Activated CD8-positive, alpha-beta memory T cell treated with anti-CD3 and anti-CD28 coated beads for 48 hours (primary cell): Measurements from ENCODE around the gene POMP.
"Not testable (repeated sequence)": the region's sequence is repeated elsewhere in the genome, so short reads cannot be mapped to it uniquely, and the experiment has no call there.

Experiments
- DNase-seq, 3 experiments: peaks; one replicate each; pipeline ENCODE4 v3.0.0-alpha.2; 2020; ENCODE audit warnings: low read depth in 2 of 3, low spot score in 2 of 3

The POMP gene

GRCh38 chr13:28637714-28638355, 21.1 kb upstream of the POMP start:
- no peak for DNase-seq

- no peak for DNase-seq
Observed at GRCh38 chr13:28638756-28639155, 20.2 kb upstream of the POMP start.

GRCh38 chr13:28640861-28641599, 17.9 kb upstream of the POMP start:
- no peak for DNase-seq

DNA sequence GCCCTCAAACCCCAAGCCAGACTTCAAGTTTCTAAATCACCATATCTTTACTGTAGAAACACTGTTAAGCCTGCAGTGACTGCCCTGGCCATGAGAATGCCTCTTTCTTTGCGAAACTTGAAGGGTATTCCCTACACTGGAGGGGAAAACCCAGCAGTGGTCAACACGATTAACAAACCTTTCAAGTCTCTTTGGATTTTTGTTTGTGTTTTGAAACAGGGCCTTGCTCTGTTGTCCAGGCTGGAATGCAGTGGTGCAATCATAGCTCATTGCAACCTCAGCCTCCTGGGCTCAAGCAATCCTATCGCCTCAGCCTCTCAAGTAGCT, 17.4 kb upstream of the POMP start:
- no peak for DNase-seq

DNA sequence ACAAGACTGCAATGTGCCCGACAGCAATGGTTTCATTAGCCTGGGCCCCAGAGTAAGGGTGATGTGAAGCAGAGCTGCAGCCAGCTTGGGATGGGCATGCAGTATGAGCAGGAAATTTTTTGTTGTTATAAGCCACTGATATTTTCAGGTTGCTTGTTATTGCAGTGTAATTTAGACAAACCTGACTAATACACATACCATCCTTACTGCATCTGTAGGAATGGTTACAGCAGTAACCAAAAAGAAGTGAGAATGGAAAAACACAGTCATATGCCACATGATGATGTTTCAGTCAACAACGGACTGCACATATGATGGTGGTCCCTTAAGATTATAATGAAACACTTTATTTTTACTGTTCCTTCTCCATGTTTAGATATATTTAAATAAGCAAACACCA, 8.6 kb upstream of the POMP start:
- DNase-seq: no peak

- DNase-seq: no peak
Observed at GRCh38 chr13:28651810-28652401, 7.0 kb upstream of the POMP start.

DNA sequence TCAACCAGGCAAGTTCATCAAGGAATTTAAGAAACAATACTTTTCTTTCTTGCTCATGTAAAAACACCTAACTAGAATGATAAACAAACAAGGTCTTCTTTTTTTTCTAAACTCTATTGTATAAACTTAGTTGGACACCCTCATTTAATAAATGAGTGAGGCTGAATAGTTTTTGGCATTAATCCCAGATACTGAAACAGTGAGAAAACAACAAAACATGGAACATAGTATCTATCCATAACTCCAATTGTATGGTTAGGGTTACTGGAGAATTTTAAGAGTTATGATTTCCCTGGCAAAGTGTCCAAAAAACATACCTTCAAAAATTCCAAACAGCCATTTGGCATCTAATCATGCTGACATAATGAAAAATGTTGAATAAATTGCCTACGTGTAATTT, 5.8 kb upstream of the POMP start:
- DNase-seq: no peak

DNA sequence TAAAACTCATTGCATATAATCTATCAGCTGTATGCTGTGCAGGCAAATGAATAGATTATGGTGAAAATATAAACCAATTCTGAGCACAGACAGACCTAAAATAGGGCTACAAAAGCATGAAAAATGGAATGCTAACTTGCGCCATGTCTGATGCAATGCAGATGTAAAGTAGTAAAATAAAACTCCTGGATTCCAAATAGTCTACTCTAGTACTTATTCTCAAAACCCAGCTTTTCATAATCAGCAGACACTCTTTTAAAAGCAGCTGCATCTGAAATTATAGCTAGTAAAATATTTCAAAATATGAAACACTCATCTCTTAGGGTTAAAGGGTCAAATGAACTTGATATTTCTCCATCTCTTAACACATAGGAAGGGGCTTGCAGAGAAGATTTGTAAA, 4.7 kb upstream of the POMP start:
- DNase-seq: no peak

DNA sequence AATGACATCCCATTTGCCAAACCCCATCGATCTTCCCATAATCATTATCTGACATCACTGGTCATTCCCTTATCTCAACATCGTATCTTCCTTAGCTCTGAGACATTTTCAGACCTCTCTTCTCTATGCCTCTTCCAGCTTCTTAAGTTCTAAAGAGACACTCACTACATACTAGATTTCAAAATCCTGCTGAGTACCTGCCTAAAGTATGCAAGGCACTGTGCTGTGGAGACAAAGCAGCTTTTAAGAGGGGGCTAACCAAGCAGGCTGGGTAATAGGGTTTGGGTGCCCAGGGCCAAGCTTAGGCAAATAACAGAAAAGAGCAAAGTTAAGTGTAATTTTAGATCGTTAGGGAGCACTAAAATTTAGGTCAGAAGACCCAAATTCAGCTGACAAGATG, 3.4 kb upstream of the POMP start:
- no peak for DNase-seq

DNA sequence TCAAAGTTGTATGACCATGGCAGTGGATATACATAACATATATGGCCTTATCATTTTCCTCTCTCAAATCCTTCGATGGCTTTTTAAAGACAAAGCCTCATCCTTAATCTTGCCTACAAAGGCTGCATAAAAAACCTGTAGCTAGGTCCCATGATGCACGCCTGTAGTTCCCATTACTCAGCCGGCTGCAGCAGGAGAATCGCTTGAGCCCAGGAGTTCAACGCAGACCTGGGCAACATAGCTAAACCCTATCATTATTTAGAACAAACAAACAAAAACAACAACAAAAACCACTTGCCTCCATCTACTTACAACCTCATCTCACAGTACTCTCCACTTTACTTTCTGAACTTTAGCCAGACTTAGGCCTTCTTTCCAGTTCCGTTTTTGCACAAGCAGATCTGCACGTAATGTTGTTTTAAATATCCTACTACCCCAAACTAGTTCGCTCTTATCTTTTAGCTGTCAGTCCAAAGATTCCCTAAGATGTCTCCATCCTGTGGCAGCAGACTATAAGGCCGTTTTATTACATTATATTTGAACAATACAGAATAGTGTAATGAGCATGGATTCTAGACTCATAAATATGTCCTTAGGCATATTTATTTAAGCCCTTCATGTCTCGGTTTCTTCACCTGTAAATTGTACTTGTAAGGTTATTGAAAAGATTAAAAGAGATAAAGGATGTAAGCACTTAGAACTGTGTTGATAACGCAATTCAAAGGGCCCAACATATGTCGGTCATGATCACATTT, 969 bp upstream of the POMP start:
- DNase-seq: no peak

- no peak for DNase-seq
Observed at GRCh38 chr13:28658539-28658795, 463 bp upstream of the POMP start.

DNA sequence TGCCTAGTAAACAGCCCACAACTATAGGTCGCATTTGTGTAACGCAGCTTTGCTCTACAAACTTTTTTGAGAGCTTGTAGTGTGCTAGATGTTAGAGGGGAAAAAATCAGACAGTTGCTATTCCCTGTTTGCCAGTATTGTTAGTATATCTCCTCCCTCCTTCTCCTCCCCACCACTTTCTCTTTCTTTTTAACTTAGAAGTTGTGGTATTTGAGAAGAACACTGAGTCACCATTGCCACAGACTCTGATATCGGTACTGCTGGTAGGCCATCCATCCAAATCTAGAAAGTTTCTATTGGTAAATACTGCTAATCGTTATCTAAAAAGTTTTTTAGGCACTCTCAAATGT, 666 bp downstream of the POMP start:
- DNase-seq: no peak

DNA sequence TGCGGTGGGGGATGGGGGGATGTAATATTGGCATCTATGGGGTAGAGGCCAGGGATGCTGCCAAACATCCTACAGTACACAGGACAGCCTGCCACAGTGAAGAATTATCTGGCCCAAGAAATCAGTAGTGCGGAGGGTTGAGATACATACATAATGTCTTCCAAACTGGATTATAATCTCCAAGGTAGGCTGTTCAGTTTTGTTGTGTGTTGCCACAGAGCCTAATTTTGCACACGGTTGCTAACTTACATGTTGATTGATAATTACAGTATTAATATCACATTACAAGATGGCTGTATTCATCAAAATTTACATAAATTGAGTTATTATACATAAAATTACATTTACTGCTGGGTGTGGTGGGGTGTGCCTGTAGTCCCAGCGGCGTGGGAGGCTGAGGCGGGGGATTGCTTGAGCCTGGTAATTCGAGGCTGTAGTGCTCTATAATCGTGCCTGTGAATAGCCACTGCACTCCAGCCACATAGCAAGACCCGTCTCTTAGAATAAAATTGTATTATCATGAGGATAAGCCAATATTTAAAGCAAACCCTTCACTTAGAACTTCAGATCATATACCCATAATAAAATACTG, 8.1 kb downstream of the POMP start:
- no peak for DNase-seq

DNA sequence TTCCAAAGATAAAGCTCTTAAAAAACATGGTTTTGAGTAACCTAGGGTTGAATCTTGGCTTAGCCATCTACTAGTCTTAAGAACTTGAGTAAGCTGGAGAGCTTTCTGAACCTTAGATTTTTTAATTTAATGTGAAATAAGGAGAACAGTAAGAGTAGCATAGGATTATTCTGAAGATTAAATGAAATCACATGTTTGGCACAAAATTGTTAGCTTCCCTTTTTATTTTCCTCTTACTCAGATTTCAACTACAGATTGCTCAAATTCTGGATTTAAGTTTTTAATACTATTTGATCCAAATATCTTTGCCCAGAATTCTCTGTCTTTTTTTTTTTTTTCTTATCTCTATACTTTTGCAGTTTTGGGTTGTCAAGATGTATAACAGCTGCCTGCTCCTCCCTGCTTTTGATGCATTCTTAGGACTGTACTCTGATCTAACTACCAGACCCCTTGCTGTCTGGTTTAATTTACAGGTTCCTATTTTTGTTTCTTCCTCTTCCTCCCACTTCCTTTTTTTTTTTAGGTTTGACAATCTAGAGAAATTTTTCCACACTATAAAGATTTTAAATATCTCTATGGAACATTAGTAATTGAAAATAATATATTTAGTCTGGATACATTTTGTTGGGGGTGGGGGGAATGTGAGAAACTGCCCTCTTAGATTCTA, 12.3 kb downstream of the POMP start:
- DNase-seq: no peak

DNA sequence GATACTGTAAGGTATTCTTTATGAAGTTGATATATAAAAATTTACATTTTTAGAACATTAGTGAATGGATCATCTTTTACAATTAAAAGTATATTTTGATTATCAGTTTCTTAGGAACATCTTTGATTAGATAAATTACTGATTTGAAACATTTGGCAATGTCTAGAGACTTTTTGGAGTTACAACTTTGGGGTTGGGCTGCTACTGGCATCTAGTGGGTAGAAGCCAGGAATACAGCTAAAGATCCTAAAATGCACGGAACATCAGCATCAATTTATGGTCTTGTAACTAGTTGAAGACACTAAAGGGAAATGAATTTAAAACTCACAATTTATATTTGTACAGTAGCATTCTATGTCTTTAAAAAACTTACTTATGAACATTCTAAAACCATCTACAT, 19.9 kb downstream of the POMP start:
- no peak for DNase-seq

GRCh38 chr13:28679628-28680027, 20.7 kb downstream of the POMP start:
- DNase-seq: no peak

DNA sequence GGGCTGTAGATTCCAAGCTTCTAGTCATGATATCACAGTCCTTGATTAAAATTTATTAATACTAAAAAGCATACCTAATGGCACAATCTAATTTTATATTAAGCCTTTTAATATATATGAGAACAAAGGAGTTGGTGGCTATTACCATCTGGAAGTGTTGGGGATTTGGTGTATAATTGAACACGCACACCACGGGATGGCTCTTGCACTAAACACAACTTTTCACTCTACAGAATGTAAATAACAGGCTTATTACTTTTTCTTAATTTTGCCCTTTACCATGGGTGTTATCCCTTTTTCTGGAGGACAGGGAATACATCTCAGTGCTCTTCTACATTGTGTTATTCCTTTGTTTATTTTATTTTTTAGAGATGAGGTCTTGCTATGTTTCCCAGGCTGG, 21.6 kb downstream of the POMP start:
- no peak for DNase-seq

- DNase-seq: not testable (repeated sequence)
Observed at GRCh38 chr13:28683169-28683568, 24.2 kb downstream of the POMP start.

GRCh38 chr13:28684257-28684656, 25.3 kb downstream of the POMP start:
- no peak for DNase-seq

- DNase-seq: no peak
Observed at GRCh38 chr13:28685114-28685513, 26.2 kb downstream of the POMP start.

- DNase-seq: no peak
Observed at GRCh38 chr13:28685892-28686291, 27.0 kb downstream of the POMP start.
